Fibroblast of lung (primary cell): ENCODE data around the gene ULBP1. TPM values are rescaled to one million over a fixed set of nuclear protein-coding genes. Genes with fewer than 3 reads are reported as not detected.

Experiments
- DNase-seq, 2 donors: peaks; one replicate each; pipeline versions ENCODE4 v3.0.0 to v3.0.0-alpha.2; 2010; ENCODE audit warnings: low read depth in 2 of 2
- H2AFZ ChIP-seq: 2 replicates; pipeline ENCODE4 v1.5.1; 2012; ENCODE audit warnings: low read length, control low read depth, inconsistent platforms
- H3K27ac ChIP-seq: 2 replicates; pipeline ENCODE4 v1.5.1; 2011; ENCODE audit warnings: low read length, control low read depth; ENCODE audit not compliant: insufficient read depth
- H3K27me3 ChIP-seq: 2 replicates; pipeline ENCODE4 v1.5.1; 2011; ENCODE audit warnings: mild to moderate bottlenecking, low read length; ENCODE audit not compliant: control insufficient read depth, insufficient read depth
- H3K36me3 ChIP-seq: 2 replicates; pipeline ENCODE4 v1.5.1; 2011; ENCODE audit warnings: low read length; ENCODE audit not compliant: control insufficient read depth, insufficient read depth
- H3K4me1 ChIP-seq: 2 replicates; pipeline ENCODE4 v1.5.1; 2011; ENCODE audit warnings: low read length; ENCODE audit not compliant: control insufficient read depth, insufficient read depth; ENCODE audit errors: extremely low read depth
- H3K4me2 ChIP-seq: 2 replicates; pipeline ENCODE4 v1.5.1; 2011; ENCODE audit warnings: low read length, control low read depth; ENCODE audit not compliant: insufficient read depth; ENCODE audit errors: extremely low read depth
- H3K4me3 ChIP-seq, 4 experiments: fragments of 200-600 bp in 1 of 4; sonication (generic) in 1 of 4; replicated peaks in 1 of 4; 2 replicates each; pipeline ENCODE4 v1.5.1; 2011 to 2016; ENCODE audit warnings: low read length in 4 of 4, low read depth in 3 of 4, mild to moderate bottlenecking in 3 of 4, control low read depth in 2 of 4, inconsistent platforms in 1 of 4, mixed read lengths in 1 of 4; ENCODE audit not compliant: insufficient read depth in 1 of 4; ENCODE audit errors: control extremely low read depth in 1 of 4
- H3K79me2 ChIP-seq: 2 replicates; pipeline ENCODE4 v1.5.1; 2012; ENCODE audit warnings: mild to moderate bottlenecking, low read length, inconsistent platforms; ENCODE audit not compliant: control insufficient read depth, insufficient read depth
- H3K9ac ChIP-seq: 2 replicates; pipeline ENCODE4 v1.5.1; 2011; ENCODE audit warnings: mild to moderate bottlenecking, low read length, control low read depth; ENCODE audit not compliant: insufficient read depth
- H3K9me3 ChIP-seq: 2 replicates; pipeline ENCODE4 v1.5.1; 2012; ENCODE audit warnings: low read depth, low read length; ENCODE audit not compliant: control insufficient read depth, insufficient read depth
- H4K20me1 ChIP-seq: 2 replicates; pipeline ENCODE4 v1.5.1; 2011; ENCODE audit warnings: low read length; ENCODE audit not compliant: control insufficient read depth, insufficient read depth; ENCODE audit errors: extremely low read depth
- EZH2 ChIP-seq: IDR thresholded peaks from 2 replicates; pipeline ENCODE4 v1.5.1; 2012; ENCODE audit warnings: low read length, control low read depth, mild to moderate bottlenecking; ENCODE audit errors: missing control alignments
- polyA plus RNA-seq, 2 donors: library from polyadenylated mRNA; depleted of rRNA in 1 of 2; stranded (reverse) in 1 of 2; unstranded in 1 of 2; fragments of >200 nt; gene quantifications; 2 replicates each; pipeline ENCODE4 v1.2.1, GENCODE V29; 2011 to 2012; ENCODE audit warnings: missing spikeins in 1 of 2
- total RNA-seq: library from RNA; depleted of rRNA; stranded (reverse); fragments of >200 nt; gene quantifications from 2 replicates; pipeline ENCODE4 v1.2.1, GENCODE V29; 2014
- TF ChIP-seq, protein P1 (sequence below), 2 donors: IDR thresholded peaks in 1 of 2; conservative IDR thresholded peaks in 1 of 2; 1 replicate in 1 of 2; 2 replicates in 1 of 2; pipeline ENCODE4 v1.5.1; 2011 to 2012; ENCODE audit warnings: low read length in 2 of 2, control low read depth in 1 of 2, inconsistent platforms in 1 of 2, low read depth in 1 of 2, mild to moderate bottlenecking in 1 of 2

ULBP1 gene
- total and polyA plus RNA-seq, 2 donors (not counting 1 experiment from before 2014, with no cell fraction given): 0.83 to 1.1 TPM

DNA sequence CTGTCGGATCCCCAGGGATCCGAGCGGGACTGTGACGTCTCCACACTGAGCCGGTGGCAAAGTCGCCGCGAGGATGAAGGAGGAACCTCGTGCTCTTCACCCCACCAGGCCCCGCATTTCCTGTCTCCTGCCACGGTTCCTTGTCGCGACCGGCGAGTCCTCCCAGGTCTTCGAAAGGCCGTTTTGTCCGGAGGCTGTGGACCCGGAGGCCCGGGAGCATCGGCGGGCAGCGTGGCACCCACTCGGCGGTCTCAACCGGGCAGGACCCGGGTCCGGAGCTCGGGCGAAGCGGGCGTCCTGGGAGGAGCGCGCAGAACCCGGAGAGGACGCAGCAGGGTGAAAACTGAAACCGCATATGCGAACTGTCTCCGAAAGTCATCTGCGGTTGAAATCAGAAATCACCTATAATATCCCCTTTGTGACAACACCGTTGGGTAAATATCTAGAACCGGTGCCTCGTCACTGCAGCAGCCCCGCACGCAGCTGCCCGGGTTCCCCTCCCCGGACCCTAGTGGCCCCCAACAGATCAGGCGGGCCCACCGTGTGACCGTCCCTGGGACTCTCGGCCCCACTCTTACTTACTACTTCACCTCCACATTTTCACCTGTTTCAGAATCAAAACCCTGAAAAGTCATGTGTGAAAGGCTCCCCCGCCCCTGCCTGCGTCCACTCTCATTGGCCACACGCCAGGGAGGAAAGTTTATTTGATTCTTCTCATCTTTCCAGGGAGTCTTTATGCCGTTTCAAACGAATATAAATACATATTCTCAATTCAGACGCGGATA lies 25.0 kb upstream of the ULBP1 start:
- H3K9me3 ChIP-seq: no peaks in the 10 kb centered on the region
- H3K36me3 ChIP-seq: no peaks in the 10 kb centered on the region
- H3K9ac ChIP-seq: peak overlapping the region; percentile 47
- H3K27me3 ChIP-seq: peaks cover 28% of the 10 kb centered on the region
- H3K4me2 ChIP-seq: peak overlapping the region; percentile 90
- DNase-seq: peak in 1 of 2 donors; percentile 9
- no peaks in the 10 kb centered on the region for H4K20me1 ChIP-seq
- H3K4me3 ChIP-seq: peak overlapping the region; percentile 49 to 61 (median 57)
- peak overlapping the region; percentile 16 for H3K27ac ChIP-seq
- H3K4me1 ChIP-seq: peaks cover 7% of the 10 kb centered on the region
- no peaks in the 10 kb centered on the region for H3K79me2 ChIP-seq
- peak overlapping the region; percentile 80 for H2AFZ ChIP-seq
- TF ChIP-seq, protein P1, sequence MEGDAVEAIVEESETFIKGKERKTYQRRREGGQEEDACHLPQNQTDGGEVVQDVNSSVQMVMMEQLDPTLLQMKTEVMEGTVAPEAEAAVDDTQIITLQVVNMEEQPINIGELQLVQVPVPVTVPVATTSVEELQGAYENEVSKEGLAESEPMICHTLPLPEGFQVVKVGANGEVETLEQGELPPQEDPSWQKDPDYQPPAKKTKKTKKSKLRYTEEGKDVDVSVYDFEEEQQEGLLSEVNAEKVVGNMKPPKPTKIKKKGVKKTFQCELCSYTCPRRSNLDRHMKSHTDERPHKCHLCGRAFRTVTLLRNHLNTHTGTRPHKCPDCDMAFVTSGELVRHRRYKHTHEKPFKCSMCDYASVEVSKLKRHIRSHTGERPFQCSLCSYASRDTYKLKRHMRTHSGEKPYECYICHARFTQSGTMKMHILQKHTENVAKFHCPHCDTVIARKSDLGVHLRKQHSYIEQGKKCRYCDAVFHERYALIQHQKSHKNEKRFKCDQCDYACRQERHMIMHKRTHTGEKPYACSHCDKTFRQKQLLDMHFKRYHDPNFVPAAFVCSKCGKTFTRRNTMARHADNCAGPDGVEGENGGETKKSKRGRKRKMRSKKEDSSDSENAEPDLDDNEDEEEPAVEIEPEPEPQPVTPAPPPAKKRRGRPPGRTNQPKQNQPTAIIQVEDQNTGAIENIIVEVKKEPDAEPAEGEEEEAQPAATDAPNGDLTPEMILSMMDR (conservative IDR thresholded peaks at IDR 0.05 in 1 of 2, IDR thresholded peaks at IDR 0.05 in 1 of 2; ENCODE audit: low read depth in 1 of 2, low read length in 2 of 2): no peak
- peak; percentile 23 for TF ChIP-seq EZH2

DNA sequence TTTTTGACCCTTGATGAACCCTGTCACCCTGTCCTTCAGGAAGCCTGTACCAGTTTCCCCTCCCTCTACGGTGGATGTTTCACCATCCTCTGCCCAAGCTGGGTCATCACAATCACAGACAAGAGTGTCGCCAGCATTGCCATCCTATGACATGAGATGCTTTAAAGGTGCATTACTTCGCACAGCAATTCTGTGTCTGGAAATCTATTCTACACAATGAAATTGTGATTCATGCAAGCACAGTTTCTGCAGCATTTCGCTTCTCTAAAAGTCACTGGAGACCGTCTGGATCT lies 24.4 kb upstream of the ULBP1 start:
- peaks cover 28% of the 10 kb centered on the region for H3K27me3 ChIP-seq
- H3K4me2 ChIP-seq: peak overlapping the region; percentile 90
- peaks cover 7% of the 10 kb centered on the region for H3K4me1 ChIP-seq
- H3K27ac ChIP-seq: no peak overlapping the region
- DNase-seq: no peak
- TF ChIP-seq EZH2: no peak
- TF ChIP-seq, protein P1 (conservative IDR thresholded peaks at IDR 0.05 in 1 of 2, IDR thresholded peaks at IDR 0.05 in 1 of 2; ENCODE audit: low read depth in 1 of 2, low read length in 2 of 2): no peak
- H3K4me3 ChIP-seq: no peak overlapping the region
- H3K9me3 ChIP-seq: no peaks in the 10 kb centered on the region
- no peak overlapping the region for H2AFZ ChIP-seq
- H3K36me3 ChIP-seq: no peaks in the 10 kb centered on the region
- no peaks in the 10 kb centered on the region for H4K20me1 ChIP-seq
- H3K9ac ChIP-seq: no peak overlapping the region
- no peaks in the 10 kb centered on the region for H3K79me2 ChIP-seq

DNA sequence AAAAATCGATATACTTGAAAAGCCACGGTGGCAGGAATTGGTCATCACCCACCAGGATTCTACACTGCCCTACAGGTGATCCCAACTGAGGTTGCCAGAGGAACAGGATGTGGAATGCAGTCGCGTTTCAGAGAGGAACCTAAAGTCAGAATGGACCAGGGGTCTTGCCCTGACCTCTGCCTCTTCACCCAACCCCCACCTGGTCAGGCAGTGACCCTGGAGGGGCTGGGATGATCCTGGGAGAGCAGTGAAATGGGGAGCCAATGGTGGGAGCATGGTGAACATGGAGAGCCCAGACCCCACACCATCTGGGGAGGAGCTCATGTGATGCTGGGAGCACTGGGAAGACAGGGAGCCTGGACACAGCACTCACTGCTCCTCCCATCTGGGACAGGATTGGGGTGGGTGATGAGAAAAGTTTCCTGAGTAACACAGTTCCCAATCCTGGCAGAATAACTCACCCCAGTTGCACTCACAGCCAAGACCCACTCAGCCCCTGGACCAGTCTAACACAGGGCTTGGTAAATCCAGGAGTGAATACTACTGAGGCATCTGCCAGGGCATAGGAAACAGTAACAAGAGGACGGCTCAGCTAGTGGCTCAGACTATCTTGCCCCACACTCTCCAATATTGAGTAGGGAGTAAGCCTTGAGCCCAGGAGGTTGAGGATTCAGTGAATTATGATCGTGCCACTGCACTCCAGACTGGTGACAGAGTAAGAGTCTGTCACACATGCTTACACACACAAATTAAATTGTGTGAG lies 23.7 kb upstream of the ULBP1 start:
- no peak overlapping the region for H3K27ac ChIP-seq
- no peak overlapping the region for H3K9ac ChIP-seq
- H3K4me1 ChIP-seq: peaks cover 7% of the 10 kb centered on the region
- H3K27me3 ChIP-seq: peaks cover 28% of the 10 kb centered on the region
- no peaks in the 10 kb centered on the region for H3K9me3 ChIP-seq
- H3K4me3 ChIP-seq: no peak overlapping the region
- DNase-seq: no peak
- TF ChIP-seq, protein P1 (conservative IDR thresholded peaks at IDR 0.05 in 1 of 2, IDR thresholded peaks at IDR 0.05 in 1 of 2; ENCODE audit: low read depth in 1 of 2, low read length in 2 of 2): no peak
- TF ChIP-seq EZH2: no peak
- H3K79me2 ChIP-seq: no peaks in the 10 kb centered on the region
- no peak overlapping the region for H3K4me2 ChIP-seq
- no peaks in the 10 kb centered on the region for H4K20me1 ChIP-seq
- no peaks in the 10 kb centered on the region for H3K36me3 ChIP-seq
- no peak overlapping the region for H2AFZ ChIP-seq
